Stimulated activated CD4-positive, alpha-beta T cell treated with anti-CD3 and anti-CD28 coated beads, Interleukin-1b, Interleukin-23, amount 100 ng/mL, for 48 hours (primary cell): ENCODE data around the gene OSBPL9.
"Not testable (repeated sequence)": the region's sequence is repeated elsewhere in the genome, so short reads cannot be mapped to it uniquely, and the experiment has no call there.

Source experiments
- DNase-seq: peaks from one replicate; pipeline ENCODE4 v3.0.0-alpha.2; 2020

OSBPL9 gene

DNA sequence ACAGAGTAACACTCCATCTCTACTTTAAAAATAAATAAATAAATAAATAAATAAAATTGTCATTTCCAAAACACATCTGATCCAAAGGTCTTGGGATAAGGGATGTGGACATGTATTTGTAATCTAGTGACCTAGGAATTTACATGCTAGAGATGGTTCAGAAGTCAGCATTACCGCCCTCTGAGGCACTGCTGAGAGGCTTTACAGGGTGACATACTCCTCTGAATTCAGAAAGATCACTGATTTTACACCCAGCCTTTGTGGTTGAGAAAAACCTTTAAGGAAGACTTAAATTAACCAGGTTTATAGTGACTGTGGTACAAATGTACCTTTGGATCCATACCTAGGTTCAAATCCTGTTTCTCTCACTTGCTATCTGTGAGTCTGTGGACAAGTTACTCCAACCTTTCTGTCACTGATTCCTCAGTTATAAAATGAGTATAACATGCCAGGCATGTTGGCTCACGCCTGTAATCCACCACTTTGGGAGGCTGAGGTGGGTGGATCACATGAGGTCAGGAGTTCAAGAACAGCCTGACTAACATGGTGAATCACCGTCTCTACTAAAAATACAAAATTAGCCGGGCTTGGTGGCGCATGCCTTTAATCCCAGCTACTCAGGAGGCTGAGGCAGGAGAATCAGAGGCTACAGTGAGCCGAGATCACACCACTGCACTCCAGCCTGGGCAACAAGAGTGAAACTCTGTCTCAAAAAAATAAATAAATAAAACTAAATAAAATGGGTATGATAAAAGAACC lies 20.1 kb downstream of the OSBPL9 start:
- peak; percentile 24 for DNase-seq

DNA sequence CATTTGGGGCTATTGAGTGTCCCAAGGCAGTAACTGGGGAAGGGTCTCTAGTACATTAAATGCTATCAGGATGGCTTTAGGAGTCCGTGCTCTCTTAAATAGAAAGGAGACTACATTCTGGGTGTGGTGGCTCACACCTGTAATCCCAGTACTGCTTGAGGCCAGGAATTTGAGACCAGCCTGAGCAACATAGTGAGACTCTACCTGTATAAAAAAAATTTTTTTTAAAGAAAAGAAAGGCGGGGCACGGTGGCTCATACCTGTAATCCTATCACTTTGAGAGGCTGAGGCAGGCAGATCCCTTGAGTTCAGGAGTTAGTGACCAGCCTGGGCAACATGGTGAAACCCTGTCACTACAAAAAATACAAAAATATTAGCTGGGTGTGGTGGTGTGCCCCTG lies 21.5 kb downstream of the OSBPL9 start:
- no peak for DNase-seq

DNA sequence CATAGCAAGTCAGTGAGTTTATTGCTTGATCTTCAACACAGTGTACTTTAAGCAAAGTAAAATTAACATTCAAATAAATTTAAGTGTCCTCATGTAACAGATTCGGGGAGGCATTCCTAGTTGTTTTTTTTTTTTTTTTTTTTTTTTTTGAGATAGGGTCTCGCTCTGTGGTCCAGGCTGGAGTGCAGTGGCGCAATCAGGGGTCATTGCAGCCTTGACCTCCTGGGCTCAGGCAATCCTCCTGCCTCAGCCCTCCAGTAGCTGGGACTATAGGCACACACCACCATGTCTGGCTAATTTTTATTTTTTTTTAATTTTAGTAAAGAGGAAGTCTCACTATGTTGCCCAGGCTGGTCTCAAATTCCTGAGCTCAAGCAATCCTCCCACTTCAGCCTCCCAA lies 22.8 kb downstream of the OSBPL9 start:
- DNase-seq = no peak

DNA sequence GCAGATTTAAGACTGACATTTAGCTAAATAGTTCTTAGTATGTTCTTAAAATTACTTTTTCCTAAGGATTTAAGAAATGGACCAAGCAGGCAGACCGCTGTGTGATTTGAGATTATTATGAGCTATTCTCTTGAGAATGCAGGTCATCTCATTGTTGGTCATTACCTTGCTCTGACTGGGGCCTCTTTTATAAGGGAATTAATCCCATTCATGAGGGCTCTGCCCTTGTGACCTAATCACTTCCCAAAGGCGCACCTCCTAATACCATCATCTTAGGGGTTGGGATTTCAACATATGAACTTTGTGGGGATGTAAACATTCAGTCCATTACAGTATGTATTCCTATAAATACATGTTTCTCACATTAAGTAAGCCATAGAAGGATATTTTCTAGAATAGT lies 24.2 kb downstream of the OSBPL9 start:
- DNase-seq = no peak

DNA sequence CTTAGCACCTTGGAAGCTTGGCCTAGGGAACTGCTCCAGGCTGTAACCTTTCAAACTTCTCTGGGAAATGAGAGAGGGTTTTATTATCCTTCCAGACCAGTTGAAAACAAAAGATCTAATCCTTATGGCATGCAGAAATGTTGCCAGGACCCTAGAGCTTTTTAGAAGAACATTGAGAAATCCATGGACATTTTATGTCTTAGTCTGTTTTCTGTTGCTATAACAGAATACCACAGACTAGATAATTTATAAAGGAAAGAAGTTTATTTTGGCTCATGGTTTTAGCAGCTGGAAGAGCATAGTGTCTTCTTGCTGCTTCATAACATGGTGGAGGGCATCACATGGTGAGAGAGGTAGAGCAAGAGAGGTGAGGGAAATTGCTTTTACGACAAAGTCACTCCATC lies 25.8 kb downstream of the OSBPL9 start:
- DNase-seq = no peak

DNA sequence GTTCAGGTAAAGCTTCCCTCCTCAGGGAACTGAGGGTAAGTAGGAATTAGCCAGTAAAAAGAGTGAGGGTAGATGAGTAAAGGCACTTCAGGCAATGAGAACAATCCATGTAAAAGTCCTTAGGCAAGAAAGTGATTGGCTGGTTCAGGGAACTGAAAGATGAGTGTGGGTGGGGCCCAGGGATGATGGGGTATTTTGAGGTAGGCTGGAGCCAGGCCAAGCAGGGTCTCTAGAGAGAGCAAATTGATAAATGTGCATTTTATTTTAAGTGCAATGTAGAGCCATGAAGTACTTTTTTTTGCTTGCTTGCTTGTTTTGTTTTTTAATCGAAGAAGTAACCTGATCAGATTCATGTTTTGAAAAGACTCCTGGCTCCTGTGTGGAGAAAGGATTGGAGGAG lies 26.5 kb downstream of the OSBPL9 start:
- DNase-seq = no peak

DNA sequence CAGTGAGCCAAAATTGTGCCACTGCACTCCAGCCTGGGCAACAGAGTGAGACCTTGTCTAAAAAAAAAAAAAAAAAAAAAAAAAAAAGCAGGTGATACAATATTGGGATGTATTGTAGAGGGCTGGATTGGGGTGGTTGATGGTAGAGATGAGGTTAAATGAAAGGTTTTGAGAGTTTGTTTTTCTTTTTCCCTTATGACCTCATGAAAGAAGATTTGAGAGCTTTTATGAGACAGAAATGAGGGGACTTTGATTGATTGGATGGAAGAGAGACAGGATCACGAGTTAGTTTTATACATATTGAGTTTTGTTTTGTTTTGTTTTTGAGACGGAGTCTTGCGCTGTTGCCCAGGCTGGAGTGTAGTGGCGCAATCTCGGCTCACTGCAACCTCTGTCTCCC lies 27.1 kb downstream of the OSBPL9 start:
- no peak for DNase-seq

DNA sequence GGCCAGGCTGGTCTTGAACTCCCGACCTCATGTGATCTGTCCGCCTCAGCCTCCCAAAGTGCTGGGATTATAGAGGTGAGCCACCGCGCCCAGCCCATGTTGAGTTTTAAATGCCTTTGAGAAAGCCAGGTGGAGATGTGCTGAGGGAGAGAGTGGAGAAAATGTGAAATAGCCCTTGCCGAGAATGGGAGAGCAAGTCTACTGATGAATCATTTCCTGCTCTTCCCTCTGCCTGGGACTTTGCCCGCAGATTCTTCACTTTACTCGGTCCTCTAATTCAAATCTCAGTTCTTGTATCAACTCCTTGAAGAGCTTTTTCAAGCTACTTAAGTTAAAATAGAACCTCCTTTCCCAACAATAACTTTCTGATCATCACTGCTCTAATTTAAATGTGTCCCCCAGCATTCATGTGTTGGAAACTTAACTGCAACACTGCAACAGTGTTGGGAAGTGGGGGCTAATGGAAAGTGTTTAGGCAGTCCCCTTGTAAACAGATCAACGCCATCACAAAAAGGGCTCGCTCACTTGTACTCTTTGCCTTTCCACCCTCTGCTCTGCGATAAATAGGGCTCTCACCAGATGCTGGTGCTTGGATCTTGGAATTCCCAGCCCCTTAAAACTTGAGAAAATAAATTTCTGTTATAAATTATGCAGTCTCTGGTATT lies 27.8 kb downstream of the OSBPL9 start:
- DNase-seq = no peak

DNA sequence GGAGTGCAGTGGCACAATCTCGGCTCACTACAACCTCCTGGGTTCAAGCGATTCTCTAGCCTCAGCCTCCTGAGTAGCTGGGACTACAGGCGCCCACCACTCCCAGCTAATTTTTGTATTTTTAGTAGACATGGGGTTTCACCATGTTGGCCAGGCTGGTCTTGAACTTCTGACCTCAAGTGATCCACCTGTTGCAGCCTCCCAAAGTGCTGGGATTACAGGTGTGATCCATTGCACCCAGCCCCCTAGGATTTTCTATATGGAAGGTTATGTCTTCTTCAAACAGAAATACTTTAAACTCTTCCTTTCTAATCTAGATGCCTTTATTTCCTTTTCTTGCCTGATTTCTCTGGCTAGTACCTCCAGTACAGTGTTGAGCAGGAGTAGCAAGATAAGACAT lies 29.7 kb downstream of the OSBPL9 start:
- DNase-seq = not testable (repeated sequence)

DNA sequence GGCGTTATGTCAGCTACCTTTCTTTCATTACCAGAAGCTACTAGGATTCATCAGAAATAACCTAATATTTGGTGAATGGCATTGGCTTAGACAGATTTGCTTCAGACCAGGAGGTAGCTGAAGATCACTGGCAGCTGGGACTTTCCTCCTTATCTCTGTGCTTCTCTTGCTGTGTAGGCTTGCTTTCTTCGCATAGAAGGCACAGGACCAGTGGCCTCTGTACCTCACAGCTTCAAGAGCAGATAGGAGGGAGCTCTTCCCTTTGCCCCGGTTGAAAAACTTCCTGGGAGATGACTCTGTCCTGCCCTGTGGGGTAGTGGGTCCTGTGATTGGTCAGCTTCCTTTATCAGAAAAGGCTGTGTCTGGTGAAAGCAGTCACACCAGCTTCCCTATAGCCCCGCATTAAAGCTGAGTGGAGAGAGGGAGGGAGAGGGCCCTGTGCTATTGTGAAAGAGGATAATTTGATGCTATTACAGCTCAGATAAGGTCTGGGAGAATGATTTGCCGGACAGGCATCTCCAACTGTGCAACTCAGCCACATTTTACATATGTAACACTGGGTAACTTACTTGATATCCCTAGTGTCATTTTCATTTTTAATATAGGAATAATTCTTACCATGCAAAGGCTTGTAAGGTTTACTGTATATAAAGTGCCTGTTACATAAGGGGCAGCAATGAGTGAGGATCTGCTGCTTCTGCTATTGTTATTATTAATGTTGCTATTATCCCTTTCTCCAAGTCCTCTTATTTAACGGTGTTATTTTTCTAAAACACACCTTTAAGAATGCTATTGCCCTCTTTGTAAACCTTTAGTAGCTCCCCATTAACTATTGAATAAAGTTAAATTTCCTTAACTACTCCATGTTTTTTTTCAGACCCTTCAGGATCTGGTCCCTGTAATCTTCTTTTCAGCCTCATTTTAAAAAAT lies 31.6 kb downstream of the OSBPL9 start:
- no peak for DNase-seq

DNA sequence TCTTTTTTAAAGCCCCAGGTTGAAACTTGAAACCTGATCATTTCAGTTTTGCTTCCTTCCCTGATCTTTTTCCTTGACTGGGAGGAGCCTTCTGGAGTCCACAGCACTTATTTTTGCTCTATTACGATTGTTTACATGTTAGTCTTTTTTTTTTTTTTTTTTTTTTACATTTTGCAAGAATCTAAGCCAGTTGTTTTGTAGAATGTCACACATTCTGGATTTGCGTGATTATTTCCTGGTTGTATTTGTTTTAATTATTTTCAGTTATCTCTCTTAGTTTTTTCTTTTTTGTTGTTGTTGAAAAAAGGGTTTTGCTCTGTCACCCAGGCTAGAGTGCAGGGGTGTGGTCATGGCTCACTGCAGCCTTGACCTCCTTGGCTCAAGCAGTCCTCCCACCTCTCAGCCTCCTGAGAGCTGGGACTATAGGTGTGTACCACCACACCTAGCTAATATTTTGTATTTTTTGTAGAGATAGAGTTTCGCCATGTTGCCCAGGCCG lies 32.8 kb downstream of the OSBPL9 start:
- no peak for DNase-seq

DNA sequence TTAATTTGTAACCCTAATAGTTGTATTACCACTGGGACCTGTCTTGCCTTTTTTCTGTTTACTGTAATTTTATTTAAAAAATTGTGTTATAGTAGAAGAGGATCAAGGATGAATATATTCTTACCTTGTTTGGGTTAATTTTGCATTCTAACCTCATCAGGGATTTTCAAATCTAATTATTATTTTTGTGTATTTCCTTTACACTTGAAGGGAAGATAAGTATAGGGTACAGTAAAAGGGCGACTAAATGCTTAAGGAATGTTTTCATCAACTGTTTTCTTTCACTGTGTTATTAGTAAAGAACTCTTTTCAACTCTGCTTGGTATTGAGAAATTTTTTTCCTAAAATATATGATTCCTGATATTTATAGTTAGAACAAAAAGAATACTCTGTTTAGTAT lies 33.3 kb downstream of the OSBPL9 start:
- no peak for DNase-seq

DNA sequence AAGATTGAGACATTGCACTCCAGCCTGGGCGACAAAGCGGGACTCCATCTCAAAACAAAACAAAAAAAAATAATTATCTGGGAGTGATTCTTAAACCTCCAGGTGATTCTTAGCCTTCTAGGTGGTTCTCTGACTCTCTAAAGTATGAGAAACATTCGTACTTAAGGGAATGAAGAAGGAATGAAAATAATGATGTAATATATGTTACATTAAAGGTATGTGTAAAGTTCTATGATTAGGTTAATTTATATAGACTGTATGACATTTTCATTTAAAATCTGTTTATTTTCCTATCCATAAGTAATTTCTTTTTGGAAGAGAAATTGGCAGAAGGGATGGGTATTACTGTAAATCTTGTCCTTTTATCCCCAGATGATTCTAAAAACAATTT lies 34.7 kb downstream of the OSBPL9 start:
- DNase-seq = no peak

DNA sequence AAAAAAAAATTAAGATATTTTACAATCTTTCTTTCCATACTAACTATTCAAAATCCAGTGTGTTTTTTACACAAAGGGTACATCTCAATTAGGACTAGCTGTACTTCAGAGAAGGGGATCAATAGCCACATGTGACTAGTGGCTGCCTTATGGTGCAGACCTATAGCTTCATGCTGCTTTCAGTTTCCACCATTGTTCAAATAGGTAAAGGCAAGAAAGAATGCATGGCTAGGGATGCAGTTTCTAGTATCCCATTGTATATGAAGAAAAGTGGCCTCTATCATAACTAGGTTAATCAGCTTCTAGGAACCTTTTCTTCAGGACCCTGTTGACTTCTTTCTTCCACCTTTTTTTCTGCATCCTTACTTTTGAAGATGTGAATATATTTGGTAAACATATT lies 35.7 kb downstream of the OSBPL9 start:
- no peak for DNase-seq

DNA sequence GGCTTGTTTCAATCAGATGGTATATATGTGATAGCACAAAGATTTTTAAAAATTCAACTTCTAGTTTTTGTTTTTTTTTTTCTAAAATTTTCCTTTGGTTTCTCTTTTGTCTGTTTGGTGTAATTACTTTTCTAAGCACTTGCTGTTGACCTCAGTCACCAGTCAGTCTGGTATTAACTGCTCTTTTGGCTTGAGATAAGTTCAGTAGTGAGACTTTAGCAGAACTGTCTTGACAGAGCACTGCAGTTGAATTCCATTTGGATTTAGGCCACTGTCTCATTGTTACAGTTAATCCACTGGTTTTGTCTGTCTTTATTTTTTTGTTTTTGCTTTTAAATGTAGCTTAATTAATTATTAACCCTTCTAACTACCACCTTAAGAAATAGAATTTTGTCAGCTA lies 36.2 kb downstream of the OSBPL9 start:
- DNase-seq = no peak

DNA sequence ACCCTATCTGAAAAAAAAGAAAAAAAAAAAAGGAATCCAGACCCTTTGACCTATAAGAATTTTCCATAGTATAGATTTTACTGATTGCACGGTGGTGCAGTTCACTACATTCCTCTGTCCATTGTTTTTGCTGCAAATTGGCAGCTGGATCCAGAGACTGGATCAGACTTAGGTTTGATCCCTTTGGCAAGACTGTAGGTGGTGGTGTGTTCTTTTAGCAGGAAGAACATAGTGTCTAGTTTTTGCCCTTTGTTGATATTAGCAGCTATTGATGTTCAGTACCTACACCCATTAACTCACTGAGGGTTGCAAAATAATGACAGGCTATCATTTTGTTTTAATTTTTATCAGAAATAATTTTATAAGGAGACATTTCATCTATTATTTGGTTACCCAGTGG lies 37.1 kb downstream of the OSBPL9 start:
- DNase-seq = no peak

DNA sequence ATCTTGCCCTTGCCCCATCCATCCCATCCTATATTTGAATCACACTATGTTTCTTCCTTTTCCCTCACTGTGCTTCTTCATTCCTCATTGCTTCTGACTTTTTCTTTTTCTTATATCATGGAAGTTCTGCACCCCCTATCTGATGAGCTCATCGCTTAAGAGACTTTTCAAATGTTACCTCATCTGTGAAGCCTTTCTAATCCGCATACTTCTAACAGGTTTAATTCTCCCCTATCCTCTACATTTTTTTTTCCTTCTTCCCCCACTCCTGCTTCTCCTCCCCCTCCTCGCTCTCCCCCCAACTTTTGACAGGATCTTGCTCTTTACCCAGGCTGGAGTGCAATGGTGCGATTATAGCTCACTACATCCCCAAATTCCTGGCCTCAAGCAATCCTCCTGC lies 39.5 kb downstream of the OSBPL9 start:
- DNase-seq = no peak

DNA sequence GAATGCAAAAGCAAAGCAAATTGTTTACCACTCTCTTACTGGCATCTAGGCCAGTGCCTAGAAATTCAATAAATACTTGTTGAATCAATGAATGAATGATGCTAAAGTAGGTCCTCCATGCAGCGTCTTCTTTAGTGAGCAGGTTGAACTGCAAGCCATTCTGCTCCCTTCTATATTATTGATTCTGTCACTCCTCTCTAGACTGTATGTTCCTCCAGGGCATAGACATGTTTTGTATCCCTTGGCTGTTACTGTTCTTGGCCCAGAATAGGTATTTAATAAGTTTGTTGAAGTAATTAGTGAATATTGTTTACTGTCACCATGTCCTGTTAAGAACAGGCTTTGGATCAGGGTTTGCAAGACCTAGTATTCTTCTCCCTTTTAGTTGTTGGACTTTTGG lies 43.7 kb downstream of the OSBPL9 start:
- DNase-seq = no peak

DNA sequence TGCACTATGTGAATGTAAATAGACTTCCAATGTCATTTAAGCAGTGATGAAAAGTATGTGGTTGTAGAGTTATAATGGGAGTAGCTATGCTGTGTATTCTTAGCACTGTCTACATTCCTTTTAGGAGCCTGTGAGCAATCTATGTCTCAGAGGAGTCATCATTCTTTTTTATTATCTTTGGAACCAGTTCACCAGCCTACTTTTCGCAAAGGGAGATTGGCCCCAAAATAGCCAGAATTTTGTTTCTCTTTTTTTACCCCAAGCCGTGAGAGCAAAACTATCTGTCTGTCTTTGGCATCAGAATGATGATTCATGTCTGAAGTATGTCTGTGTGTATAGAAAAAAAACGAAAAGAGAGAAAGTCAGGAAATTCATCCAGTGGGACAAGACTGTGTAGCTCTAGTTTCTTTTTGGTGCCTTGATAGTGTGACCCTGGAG lies 44.2 kb downstream of the OSBPL9 start:
- no peak for DNase-seq

DNA sequence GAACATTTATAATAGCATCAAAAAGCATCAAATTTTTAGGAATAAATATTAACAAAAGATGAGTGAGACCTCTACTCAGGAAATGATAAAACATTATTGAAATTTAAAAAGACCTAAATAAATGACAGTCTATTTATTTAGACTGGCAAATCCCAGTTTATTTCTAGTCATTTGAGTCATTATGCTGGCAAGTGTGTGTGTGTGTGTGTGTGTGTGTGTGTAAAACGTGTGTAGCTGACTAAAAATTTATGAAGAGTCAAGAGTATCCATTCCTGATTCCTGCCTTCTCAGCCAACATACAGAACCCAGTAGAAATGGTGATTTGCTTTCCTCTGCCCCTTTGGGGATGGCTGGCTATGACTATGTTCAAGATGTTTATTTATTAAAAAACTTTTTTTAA lies 46.2 kb downstream of the OSBPL9 start:
- no peak for DNase-seq

DNA sequence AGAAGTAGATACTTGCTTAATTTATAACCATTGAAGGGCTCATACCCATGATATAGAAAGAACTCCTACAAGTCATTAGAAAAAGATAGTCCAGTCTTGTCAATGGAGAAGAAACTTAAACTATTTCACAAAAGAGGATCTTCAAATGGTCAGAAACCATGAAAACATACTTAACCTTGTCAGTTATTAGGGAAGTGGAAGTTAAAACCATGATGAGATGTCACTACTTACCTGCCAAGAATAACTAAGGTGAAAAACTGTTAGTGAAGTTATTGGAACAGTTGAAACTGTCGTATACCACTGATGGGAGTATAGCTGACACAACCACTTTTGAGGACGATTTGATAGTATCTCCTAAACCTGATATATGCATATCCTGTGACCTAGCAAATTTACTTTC lies 46.8 kb downstream of the OSBPL9 start:
- no peak for DNase-seq

DNA sequence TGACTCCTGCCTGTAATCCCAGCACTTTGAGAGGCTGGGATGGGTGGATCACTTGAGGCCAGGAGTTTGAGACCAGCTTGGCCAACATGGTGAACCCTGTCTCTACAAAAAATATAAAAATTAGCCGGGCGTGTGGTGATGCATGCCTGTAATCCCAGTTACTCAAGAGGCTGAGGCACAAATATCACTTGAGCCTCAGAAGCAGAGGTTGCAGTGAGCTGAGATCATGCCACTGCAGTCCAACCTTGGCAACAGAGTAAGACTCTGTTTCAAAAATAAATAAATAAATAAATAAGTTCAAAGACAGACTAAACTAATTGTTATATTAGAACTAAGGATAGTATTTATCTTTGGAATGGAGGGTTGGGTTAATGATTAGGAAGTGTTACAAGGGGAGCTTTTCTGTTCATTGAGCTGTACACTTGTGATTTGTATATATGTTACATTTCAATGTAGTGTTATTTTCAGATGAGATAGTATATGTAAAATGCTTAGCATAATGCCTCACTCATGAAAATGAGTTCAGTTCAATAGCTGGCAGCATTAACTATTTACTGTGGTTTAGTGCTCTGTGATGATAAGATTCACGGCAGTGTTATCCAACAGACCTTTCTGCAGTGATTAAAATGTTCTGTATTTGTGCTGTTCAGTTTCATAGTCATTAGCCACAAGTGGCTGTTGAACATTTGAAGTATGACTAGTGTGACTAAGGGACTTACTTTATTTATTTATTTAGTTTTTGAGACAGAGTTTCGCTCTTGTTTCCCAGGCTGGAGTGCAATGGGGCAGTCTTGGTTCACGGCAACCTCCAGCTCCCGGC lies 47.7 kb downstream of the OSBPL9 start:
- no peak for DNase-seq

DNA sequence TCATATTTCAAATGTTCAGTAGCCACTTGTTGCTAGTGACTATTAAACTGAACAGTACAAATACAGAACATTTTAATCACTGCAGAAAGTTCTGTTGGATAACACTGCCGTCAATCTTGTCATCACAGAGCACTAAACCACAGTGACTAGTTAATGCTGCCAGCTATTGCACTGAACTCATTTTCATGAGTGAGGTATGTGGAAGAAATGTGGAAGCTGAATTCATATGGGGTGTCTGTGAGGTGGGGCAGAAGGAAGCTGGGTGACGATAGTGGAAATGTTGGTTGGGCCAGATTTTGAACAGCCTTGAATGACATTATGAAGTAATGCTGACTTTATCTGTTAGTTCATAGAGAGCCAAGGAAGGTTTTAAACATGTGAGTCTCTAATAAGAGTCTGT lies 49.6 kb downstream of the OSBPL9 start:
- DNase-seq = no peak
